ENCODE results near the gene PIH1D1.

The PIH1D1 gene

DNA sequence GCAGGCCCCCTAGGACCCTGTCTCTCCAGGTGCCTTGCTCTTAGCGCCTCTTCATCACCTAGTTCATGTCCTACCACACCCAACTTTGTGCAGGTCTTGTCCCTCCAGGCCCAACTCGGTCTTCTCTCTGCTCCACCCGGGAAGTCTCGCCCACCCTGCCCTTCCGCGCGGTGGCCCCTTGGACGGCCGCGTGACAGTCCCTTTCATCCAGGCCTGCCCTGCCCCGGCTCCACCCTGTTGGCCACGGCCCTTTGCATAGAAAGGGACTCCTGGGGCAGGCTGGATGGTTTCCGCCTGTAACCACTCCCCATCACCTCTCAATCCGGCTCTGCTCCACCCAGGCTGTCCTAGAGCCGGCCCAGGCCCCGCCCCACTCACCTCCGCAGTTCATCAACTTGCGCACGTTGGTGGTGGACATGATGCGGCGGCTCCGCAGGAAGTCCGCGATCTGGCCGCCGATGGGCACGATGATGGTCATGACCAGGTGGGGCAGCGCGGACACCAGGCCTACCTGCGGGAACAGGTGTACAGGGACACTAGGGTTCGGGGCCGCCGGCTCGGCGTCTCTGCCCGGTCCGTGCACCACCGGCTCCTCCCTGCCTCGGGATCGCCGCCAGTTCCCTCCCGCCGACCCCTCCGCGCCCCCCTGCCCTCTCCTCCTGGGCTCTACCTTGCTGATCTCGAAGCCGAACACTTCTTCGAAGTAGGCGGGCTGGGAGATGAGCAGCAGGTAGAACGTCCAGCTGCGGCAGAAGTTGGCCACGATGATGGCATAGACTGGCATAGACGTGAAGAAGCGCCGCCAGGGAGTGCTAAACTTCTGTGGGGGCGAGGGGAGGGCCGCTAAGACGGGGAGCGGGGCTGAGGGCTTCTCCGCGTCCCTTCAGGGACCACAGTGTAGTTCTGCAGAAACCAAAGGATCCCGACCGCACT lies 19.2 kb downstream of the PIH1D1 start:
- DNase-seq: peak in 1 of 2 experiments; percentile 55

DNA sequence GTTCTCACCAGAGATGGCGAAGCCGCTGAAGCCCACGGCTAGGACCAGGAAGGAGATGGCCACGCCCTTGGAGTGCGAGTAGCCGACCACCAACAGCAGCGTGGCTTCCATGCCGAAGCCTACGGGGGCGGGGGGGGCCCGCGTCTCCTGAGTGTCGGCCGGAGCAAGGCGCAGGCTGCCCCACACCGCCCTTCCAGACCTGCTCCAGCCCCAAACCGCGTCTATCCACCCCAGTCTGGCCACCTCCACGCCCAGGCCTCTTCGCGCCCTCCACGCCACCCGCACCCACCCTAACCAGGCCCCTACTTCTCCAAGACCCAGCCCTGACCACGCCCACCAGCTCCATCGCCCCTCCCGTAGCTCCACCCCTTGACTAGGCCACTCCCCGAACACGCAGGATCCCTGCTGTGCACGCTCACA lies 20.3 kb downstream of the PIH1D1 start:
- DNase-seq: peak; percentile 57 to 65

GRCh38 chr19:49430678-49431329 lies 20.8 kb downstream of the PIH1D1 start:
- DNase-seq: peak; percentile 56 to 61

DNA sequence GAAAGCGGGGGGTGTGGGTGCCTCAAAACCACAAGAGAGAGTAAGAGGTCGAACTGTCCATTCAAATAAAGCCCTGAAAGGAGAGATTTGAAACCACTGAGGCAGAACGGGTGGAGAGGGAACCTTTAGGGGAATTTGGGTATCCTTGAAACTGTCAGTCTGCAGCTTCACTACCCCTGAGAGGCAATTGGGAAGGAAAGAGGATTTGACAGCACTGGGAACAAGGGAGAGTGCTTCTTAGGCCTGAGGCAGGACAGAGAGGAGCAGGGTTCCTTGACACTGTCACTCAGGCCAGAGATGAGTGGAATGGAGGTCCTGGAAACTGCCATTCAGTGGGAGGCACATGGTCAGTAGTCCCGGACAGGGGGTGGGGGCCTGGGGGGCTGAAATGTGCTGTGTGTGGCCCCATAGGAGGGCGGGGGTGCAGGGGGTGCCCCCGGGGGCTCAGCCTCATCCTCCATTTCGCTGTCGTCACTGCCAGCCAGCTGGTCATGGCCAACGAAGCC lies 21.4 kb downstream of the PIH1D1 start:
- DNase-seq: no peak

DNA sequence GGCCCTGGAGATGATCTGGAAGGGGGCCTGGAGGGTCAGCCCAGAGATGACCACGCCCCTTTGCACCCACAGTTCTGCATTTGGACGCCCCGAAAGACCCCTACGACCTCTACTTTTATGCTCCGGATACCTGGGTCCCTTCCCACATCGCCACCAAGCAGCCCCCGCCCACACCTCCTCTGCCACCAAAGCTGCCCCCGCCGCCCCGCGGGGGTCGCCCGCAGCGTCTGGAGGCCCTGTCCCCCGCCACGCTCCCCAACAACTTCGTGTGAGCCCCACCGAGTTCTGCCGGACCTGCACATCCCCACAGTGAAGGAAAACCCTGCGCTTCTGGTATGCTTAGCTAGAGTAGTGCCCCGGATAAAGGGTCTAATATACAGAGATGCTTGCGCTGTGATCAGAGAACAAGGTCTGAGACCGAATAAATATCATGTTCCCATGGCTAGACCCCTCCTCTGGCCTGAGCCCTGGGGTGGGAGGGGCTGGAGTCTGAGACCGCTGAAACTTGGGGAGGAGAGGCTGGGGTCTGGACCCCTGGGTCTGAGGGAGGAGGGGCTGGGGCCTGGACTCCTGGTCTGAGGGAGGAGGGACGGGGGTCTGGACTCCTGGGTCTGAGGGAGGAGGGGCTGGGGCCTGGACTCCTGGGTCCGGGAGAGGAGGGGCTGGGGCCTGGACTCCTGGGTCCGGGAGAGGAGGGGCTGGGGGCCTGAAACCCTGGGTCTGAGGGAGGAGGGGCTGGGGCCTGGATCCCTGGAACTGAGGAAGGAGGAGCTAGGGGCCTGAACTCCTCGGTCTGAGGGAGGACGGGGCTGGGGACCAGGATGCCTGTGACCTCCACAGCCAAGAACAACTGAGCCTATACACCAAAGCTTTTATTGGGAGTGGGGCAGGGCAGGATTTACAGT lies 22.8 kb downstream of the PIH1D1 start:
- no peak for DNase-seq

GRCh38 chr19:49427855-49428546 lies 23.6 kb downstream of the PIH1D1 start:
- no peak for DNase-seq

DNA sequence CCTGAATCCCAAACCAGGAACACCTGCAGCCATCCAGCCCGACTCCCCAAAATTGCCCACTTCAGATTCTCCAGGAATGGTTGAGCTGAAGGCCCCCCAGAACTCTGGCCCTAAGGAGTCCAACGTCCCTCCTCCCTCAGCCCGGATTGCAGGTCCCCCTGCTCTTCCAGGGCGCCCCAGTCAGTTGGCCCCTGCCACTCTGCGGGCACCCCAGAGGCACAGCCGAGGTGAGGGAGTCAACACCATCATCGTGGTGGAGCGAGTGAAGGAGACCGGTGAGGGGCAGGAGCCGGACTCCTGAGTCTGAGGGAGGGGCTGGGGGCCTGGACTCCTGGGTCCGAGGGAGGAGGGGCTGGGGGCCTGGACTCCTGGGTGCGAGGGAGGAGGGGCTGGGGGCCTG lies 24.3 kb downstream of the PIH1D1 start:
- no peak for DNase-seq

DNA sequence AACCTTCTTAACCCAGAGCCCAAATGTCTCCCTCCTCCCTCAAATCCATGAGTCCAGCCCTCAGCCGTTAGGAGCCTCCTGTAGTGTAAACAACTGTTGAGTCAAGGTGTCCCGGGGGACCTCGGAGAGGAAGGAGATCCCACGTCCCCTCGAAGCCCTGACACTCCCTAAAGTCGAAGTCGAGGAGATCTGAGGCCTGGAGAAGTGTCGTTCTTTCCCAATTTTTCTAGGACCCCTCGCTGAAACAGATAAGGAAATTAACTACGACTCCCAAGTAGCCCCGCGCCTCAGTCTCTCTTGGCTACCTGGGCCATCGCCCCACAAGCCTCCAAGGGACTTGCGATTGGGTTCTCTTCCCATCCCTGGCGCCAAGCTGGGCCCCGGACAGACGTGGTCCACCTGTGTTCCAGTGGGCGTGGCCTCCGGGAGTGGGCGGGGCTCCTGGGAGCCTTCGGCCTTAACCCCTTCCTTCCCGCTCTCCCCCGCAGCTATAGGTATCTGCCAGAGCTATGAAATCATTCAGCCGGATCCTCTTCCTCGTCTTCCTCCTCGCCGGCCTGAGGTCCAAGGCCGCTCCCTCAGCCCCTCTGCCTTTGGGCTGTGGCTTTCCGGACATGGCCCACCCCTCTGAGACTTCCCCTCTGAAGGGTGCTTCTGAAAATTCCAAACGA lies 25.6 kb downstream of the PIH1D1 start:
- DNase-seq: peak; percentile 60 to 65

GRCh38 chr19:49425178-49425577 lies 26.4 kb downstream of the PIH1D1 start, which contains the start of gene GFY:
Gene GFY, plus strand, starts transcription at chr19:49425388. Its CDS starts 1,043 bp downstream, at chr19:49426431.
- DNase-seq: no peak

- no peak for DNase-seq
These were observed 27.7 kb downstream of the PIH1D1 start for GRCh38 chr19:49423985-49424303.

DNA sequence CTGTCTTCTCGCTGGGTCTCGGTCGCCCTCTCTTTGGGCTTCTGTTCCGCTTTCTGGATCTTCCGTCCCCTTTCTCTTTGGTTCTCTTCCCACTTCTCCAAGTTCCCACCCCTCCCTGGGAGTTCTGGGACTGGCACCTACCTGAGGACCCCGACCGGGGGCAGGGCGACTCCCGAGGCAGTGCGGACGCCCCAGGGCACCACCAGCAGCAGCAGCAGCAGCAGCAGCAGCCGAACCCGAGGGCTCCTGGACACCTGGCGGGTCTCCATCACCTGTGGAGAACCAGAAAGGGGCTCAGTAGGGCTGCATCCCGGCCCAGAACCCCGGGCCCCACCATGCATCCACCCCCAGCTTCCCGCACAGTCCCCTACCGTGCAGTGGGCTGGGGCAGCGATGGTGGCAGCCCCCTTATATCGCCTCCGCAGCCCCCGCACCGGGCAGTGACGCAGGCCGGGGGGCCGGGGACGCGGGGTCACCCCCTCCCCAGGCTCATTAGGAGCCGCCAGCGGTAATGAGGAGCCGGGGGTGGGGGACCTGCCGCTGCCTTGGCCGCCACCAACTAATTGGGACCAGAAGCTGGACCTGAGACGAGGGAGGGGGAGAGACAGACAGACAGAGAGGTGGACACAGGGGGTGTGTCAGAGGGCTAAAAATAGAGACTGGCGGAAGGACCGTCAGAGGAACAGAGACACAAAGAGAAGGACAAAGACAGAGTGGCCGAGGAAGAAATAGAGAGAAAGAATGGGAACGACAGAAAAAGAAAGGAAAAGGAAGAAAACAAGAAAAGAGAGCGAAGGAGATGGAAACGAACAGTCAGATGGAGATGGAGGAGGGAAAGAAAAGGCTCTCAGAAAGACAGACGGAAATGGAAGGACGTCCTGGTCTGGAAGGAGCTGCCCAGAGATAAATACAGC lies 28.3 kb downstream of the PIH1D1 start, which contains the start of gene PTH2:
Gene PTH2, minus strand, starts transcription at position 371 of the 914 bp plus-strand sequence. Its CDS starts 102 bp downstream, at position 269.
- no peak for DNase-seq

DNA sequence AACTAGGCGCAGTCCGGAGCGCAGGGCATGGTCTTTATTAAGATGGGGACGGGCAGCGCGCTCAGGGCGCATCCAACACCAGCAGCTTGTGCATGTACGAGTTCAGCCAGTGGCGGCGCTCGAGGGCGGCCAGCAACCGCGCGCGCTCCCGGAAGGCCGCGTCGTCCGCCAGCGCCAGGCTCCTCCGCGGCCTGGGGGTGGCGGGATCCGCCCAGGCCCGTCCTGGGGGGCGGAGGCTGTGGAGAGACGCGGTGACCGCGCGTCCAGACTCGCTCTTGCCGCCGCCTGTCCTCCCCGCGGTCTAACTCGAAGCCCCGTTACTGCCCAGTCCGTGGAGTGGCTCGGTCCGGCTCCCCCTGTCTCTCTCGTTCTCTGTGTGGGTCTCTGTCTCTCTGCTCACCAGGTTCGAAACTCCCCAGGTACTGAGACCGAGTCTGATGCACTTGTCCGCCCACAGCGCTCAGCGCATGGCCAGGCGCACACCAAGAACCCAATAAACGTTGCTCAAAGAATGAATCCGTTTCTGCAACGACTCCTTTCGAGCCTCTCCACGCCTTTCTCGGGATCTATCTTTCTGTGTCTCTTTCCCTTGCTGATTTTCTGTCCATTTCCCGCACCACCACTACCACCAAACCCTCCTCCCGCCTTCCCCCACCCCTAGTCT lies 29.1 kb downstream of the PIH1D1 start:
- peak; percentile 63 to 74 for DNase-seq

DNA sequence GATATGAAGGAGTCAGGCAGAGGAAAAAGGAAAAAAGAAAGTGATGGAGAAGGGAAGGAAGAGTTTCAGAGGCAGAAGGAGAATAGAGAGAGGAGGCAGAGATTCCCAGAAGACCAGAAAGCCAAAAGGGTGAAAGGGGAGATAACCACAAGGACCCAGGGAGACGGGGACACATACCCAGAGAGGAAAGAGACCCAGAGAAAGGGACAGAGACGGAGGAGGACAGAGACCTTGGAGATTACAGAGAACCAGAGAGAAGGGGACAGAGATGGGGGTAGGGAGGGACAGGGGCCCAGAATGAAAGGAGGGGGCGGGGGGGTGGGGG lies 29.8 kb downstream of the PIH1D1 start:
- DNase-seq: no peak

- DNase-seq: peak; percentile 72 to 74
These were observed 30.4 kb downstream of the PIH1D1 start for GRCh38 chr19:49421039-49421877.

DNA sequence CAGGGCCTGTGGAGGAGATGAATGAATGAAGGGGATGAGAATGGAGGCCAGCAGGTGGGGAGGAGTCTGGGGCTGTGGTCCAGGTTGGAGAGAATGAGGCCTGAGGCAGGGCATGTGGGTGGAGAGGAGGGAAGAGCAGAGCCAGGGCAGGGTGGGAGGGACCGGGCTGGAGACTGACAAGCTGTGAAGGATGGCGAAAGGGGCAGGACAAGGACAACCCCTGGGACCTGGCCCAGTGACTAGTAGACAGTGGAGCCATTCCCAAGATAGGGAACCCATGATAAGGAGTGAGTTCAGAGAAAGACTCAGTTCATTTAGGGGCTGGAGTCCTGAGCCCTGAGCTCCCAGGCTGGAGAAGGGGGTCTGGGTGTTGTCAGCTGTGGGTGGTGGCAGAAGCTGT lies 31.4 kb downstream of the PIH1D1 start:
- no peak for DNase-seq

DNA sequence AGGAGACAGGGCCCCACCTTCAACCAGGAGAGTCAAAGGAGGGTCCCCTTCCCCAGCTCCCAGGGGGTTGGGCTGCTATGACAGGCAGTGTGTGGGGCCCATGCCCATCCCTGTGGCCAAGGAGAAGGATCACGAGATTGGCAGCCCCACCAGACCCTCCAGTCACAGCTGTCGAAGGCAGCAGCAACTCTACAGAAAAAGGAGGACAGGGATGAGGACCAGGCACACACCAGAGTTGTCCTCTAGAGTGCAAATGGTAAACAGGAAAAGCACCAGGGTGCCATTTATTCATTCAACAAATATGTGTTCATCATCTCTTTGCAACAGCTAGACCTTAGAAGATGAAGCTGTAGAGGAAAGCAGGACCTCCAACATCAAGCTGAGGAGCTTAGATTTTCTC lies 32.4 kb downstream of the PIH1D1 start:
- no peak for DNase-seq

DNA sequence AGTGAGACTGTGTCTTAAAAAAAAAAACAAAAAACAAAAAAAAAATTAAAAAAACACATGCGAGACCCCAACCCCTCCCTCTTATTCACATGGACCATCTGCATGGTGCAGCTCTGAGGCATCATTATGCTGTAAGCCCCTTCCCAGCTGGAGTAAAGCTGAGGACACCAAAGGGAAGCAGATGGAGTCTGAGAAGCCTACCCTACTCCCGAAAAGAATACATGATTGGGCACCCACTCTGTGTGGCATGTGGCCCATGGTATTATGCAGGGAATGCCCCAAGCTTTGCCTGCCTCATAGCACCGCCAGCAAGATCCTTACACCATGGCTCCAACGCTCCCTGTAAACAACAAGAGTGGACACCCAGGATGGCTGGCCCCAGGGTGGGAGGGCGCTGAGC lies 33.1 kb downstream of the PIH1D1 start:
- DNase-seq: no peak

- DNase-seq: no peak
These were observed 34.5 kb downstream of the PIH1D1 start for GRCh38 chr19:49417088-49417487.

- no peak for DNase-seq
These were observed 35.8 kb downstream of the PIH1D1 start for GRCh38 chr19:49415810-49416200.

Data from activated T-cell treated with anti-CD3 and anti-CD28 coated beads, Interleukin-2, amount 50 U/mL, for 48 hours (primary cell).